NT2/D1 (cell line): ENCODE results near the gene NLK.

Experiments
- DNase-seq: peaks from one replicate; pipeline ENCODE4 v3.0.0-alpha.2; 2011; ENCODE audit warnings: low read depth, low spot score
- H3K27me3 ChIP-seq: 2 replicates; pipeline ENCODE4 v1.6.0; 2011; ENCODE audit warnings: mild to moderate bottlenecking; ENCODE audit not compliant: insufficient read length, insufficient read depth
- H3K36me3 ChIP-seq: 2 replicates; pipeline ENCODE4 v1.6.1; 2011; ENCODE audit warnings: mild to moderate bottlenecking, low read length, mixed read lengths; ENCODE audit not compliant: insufficient read depth, insufficient read length
- H3K4me1 ChIP-seq: 2 replicates; pipeline ENCODE4 v1.5.1; 2011; ENCODE audit not compliant: insufficient read depth, insufficient read length
- H3K4me3 ChIP-seq: 2 replicates; pipeline ENCODE4 v1.5.1; 2011; ENCODE audit warnings: low read depth; ENCODE audit not compliant: insufficient read length
- H3K9ac ChIP-seq: 2 replicates; pipeline ENCODE4 v1.6.0; 2011; ENCODE audit warnings: low read depth; ENCODE audit not compliant: insufficient read length
- H3K9me3 ChIP-seq: 2 replicates; pipeline ENCODE4 v1.5.1; 2011; ENCODE audit warnings: mild to moderate bottlenecking, low read length; ENCODE audit not compliant: insufficient read depth
- SUZ12 ChIP-seq: IDR thresholded peaks from 2 replicates; pipeline ENCODE4 v1.6.1; 2011; ENCODE audit not compliant: insufficient read length, insufficient read depth; ENCODE audit errors: extremely low read depth
- YY1 ChIP-seq: IDR thresholded peaks from 2 replicates; pipeline ENCODE4 v1.6.1; 2011; ENCODE audit not compliant: insufficient read length, insufficient read depth
- ZNF274 ChIP-seq: IDR thresholded peaks from 2 replicates; pipeline ENCODE4 v1.6.1; 2011; ENCODE audit warnings: mild to moderate bottlenecking, low read depth, low read length

Gene NLK

GRCh38 chr17:28042657-28042720, at the start of gene NLK:
Gene NLK (plus strand): TSS chr17:28042677. CDS start chr17:28042874, 197 bp downstream.
- no peak for TF ChIP-seq SUZ12
- no peak for TF ChIP-seq YY1
- TF ChIP-seq ZNF274, result no peak
- Histone ChIP-seq H3K36me3 (peaks cover 19% of the 10 kb centered on the region), H3K4me3 (peak within 1 kb of the TSS; percentile 55), H3K4me1 (no peaks in the 10 kb centered on the region), H3K27me3 (no peaks in the 10 kb centered on the region), H3K9me3 (no peaks in the 10 kb centered on the region), H3K9ac (peak within 1 kb of the TSS; percentile 85)
- no peak for DNase-seq

GRCh38 chr17:27993161-27993695, 49.2 kb upstream of the NLK start:
- TF ChIP-seq ZNF274 (no peak), YY1 (no peak), SUZ12 (no peak)
- no peak overlapping the region for H3K9ac ChIP-seq
- peaks cover 13% of the 10 kb centered on the region for H3K27me3 ChIP-seq
- no peaks in the 10 kb centered on the region for H3K4me1 ChIP-seq
- H3K4me3 ChIP-seq, result no peak overlapping the region
- no peaks in the 10 kb centered on the region for H3K9me3 ChIP-seq
- DNase-seq, result no peak
- no peaks in the 10 kb centered on the region for H3K36me3 ChIP-seq

- H3K4me3 ChIP-seq, result no peak overlapping the region
Measured at GRCh38 chr17:27993723-27994310, 48.7 kb upstream of the NLK start.

GRCh38 chr17:27994586-27994985, 47.9 kb upstream of the NLK start:
- no peak for TF ChIP-seq SUZ12
- no peak for TF ChIP-seq ZNF274
- no peak for TF ChIP-seq YY1
- no peaks in the 10 kb centered on the region for H3K36me3 ChIP-seq
- H3K9ac ChIP-seq, result no peak overlapping the region
- H3K4me1 ChIP-seq, result no peaks in the 10 kb centered on the region
- H3K27me3 ChIP-seq, result peaks cover 18% of the 10 kb centered on the region
- H3K9me3 ChIP-seq, result no peaks in the 10 kb centered on the region
- no peak overlapping the region for H3K4me3 ChIP-seq
- DNase-seq, result no peak

More at GRCh38 chr17:27993723-27994310, 48.7 kb upstream of the NLK start:
- Histone ChIP-seq H3K4me1 (no peaks in the 10 kb centered on the region), H3K36me3 (no peaks in the 10 kb centered on the region), H3K27me3 (peaks cover 14% of the 10 kb centered on the region), H3K9ac (no peak overlapping the region), H3K9me3 (no peaks in the 10 kb centered on the region)
- DNase-seq, result no peak
- no peak for TF ChIP-seq SUZ12
- no peak for TF ChIP-seq YY1
- no peak for TF ChIP-seq ZNF274

- Histone ChIP-seq H3K36me3 (no peaks in the 10 kb centered on the region), H3K9ac (no peak overlapping the region), H3K9me3 (no peaks in the 10 kb centered on the region), H3K27me3 (peaks cover 16% of the 10 kb centered on the region), H3K4me3 (no peak overlapping the region), H3K4me1 (no peaks in the 10 kb centered on the region)
- no peak for DNase-seq
- TF ChIP-seq SUZ12 (no peak), ZNF274 (no peak)
Measured at GRCh38 chr17:27995554-27995953, 46.9 kb upstream of the NLK start.

GRCh38 chr17:27996202-27997043, 46.1 kb upstream of the NLK start:
- TF ChIP-seq ZNF274 (no peak), SUZ12 (no peak), YY1 (no peak)
- Histone ChIP-seq H3K4me1 (no peaks in the 10 kb centered on the region), H3K9me3 (no peaks in the 10 kb centered on the region), H3K9ac (no peak overlapping the region), H3K27me3 (peaks cover 13% of the 10 kb centered on the region), H3K36me3 (no peaks in the 10 kb centered on the region), H3K4me3 (no peak overlapping the region)
- no peak for DNase-seq

GRCh38 chr17:27997044-27997401, 45.5 kb upstream of the NLK start:
- no peaks in the 10 kb centered on the region for H3K4me1 ChIP-seq
- no peak for TF ChIP-seq SUZ12
- no peak for TF ChIP-seq YY1
- no peak for TF ChIP-seq ZNF274
- H3K9ac ChIP-seq, result no peak overlapping the region
- no peak overlapping the region for H3K4me3 ChIP-seq
- no peak for DNase-seq
- peaks cover 16% of the 10 kb centered on the region for H3K27me3 ChIP-seq
- H3K9me3 ChIP-seq, result no peaks in the 10 kb centered on the region
- no peaks in the 10 kb centered on the region for H3K36me3 ChIP-seq
